NCI-H2227 treated with DMSO at 0.1 percent for 48 hours (cell line): ENCODE results near the gene SUCLG1.
"Not testable (repeated sequence)": the region's sequence is repeated elsewhere in the genome, so short reads cannot be mapped to it uniquely, and the experiment has no call there.

Experiments
- DNase-seq: peaks from one replicate; lab custom pipeline; 2025; lab: John Stamatoyannopoulos, UW

The SUCLG1 gene

GRCh38 chr2:84459018-84459943, at the start of gene SUCLG1:
Gene SUCLG1, minus strand, starts transcription at chr2:84459280. Its CDS starts 11 bp downstream, at chr2:84459269.
- peak; percentile 94 for DNase-seq

GRCh38 chr2:84498150-84498799, 39.2 kb upstream of the SUCLG1 start:
- no peak for DNase-seq

- no peak for DNase-seq
Observed at GRCh38 chr2:84497285-84497684, 38.2 kb upstream of the SUCLG1 start.

GRCh38 chr2:84496386-84496785, 37.3 kb upstream of the SUCLG1 start:
- DNase-seq: no peak

DNA sequence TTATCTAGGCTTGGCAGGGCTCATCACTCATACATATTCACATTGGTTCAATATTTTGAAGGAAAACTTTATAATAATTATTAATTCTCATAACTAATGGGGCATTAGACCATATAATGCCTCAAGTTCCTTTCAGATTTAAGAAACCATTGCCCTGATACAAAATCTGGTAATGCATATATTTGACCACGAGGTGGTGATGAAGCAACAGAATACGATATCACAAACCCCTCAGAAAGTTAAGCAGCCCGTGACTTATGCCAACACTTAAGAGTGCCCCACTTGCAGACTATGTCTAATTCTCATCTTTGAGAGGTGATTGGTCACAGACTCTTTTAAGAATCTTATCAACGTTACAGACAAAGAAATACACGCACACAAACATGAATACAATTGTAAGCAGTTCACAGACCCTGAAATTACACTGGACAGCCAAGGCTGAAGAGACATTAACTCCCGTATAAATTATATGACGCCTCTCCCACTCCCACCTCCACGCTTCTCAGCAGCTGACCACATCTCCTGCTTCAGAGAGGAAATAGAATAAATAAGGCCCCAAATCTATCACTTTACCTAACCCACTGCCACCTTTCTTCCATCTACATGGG, 36.6 kb upstream of the SUCLG1 start:
- DNase-seq: peak; percentile 59

DNA sequence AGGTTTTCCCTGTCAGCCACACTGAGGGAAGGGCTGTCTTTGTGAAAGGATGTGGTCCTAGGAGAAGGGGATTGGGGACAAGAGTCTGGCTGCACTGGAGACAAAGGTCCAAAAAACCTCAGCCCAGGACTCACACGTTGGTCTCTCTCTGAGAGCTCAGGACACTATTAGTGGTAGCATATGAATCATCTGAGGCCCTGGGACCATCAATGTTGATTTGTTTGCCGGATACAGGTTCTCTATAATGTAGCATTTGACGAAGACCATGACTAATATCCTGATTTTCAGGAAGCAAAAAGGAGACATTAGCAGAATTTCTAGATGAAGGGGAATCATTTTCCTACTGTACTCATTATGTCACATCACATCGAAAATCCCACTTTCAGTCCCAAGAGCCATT, 35.0 kb upstream of the SUCLG1 start:
- DNase-seq: no peak

DNA sequence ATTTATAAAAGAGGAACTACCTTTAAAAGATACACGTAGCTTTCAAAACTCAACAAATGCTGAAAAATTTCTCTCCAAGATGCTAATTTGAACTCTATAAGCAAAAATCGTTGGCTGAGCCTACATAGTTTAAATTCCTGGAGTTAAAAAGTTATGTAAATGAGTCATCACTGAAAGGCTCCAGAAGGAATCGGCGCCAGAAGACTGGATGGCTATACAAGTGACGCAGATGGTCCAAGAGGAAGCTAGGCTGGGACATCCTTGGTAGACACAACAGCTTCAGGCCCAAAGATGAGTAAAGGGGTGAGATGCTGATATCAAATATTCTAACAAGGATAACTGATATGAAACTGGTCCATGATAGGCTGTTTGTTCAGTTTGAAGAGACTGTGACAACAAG, 34.4 kb upstream of the SUCLG1 start:
- DNase-seq: no peak

DNA sequence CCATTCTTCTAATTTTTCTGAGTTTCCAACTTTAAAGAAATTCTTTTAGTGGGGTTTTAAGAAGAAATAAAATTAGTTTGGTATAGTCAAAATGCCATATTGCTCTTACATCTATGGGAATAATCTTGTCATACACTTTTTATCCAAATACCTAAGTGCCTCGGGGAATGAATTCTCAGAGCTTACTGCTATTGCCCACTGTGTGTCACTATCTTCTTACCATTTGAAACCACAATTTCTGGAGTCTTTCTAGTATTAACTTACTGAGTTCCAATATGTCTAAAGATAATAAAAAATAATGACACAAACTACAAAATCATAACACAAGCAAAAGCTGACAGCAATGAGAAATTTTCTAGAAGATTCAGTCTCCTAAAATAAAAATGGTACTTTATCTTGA, 33.5 kb upstream of the SUCLG1 start:
- no peak for DNase-seq

GRCh38 chr2:84491741-84492140, 32.7 kb upstream of the SUCLG1 start:
- no peak for DNase-seq

DNA sequence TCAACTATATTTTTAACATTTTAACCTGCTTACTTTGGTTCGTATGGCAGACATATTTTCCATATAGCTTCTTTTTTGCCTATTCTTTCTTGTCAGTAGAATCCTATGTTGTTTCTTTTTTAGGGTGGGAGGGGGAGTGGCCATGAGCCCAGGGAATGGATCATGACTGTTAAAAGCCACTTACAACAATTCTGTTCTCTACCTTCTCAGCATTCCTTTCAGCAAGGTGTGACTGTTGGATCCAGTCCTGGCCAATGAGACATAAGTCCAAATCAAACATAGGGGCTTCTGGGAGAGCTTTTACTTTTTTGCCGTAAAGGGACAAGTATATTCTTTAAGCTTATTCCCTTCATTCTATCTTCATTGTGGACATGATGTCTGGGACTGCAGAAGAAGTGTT, 32.2 kb upstream of the SUCLG1 start:
- no peak for DNase-seq

GRCh38 chr2:84487298-84487996, 28.4 kb upstream of the SUCLG1 start:
- DNase-seq: no peak

GRCh38 chr2:84486441-84487115, 27.5 kb upstream of the SUCLG1 start:
- DNase-seq: no peak

GRCh38 chr2:84483320-84483719, 24.2 kb upstream of the SUCLG1 start:
- no peak for DNase-seq

- DNase-seq: no peak
Observed at GRCh38 chr2:84482603-84483002, 23.5 kb upstream of the SUCLG1 start.

DNA sequence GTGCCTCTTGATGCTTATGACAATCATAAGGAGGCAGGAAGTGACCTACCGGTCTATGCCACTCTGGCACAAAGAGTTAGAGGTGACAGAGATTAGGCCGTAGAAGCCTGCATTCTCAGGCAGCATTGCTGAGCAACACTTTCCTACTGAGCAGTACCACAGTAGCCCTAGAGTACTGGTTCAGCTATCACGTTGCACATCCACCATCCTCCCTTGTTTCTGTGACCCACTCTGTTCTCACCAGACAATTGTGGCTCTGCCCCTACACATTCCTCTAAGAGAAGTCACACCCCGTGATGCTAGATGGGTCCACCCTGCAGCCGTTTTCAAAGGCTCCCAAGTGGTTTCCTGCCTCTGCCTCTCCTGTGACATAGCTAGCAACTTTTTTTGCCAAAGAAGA, 22.6 kb upstream of the SUCLG1 start:
- no peak for DNase-seq

GRCh38 chr2:84478867-84479266, 19.8 kb upstream of the SUCLG1 start:
- no peak for DNase-seq

DNA sequence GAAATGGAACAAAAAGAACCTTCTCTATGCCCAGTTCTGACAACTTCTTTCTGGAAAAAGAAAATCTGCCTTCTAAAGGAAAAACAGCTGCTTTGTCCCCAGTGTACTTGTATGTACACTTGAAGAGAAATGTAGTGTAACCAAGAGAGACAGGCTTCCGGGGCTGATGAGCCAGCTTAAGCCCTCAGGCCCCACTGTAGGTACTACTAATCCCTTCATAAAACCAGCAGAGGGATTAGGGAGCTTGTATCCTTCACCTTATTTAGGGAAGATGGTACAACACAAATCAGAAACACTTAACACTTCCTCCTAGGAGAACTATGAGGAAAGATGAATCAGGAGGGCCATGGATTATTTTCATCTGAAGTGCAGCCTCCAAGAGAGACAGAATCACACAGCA, 18.8 kb upstream of the SUCLG1 start:
- no peak for DNase-seq

GRCh38 chr2:84474176-84474575, 15.1 kb upstream of the SUCLG1 start:
- no peak for DNase-seq

GRCh38 chr2:84472856-84473565, 13.9 kb upstream of the SUCLG1 start:
- no peak for DNase-seq

- not testable (repeated sequence) for DNase-seq
Observed at GRCh38 chr2:84472423-84472822, 13.3 kb upstream of the SUCLG1 start.

GRCh38 chr2:84467389-84467788, 8.3 kb upstream of the SUCLG1 start:
- no peak for DNase-seq
